H1 (cell line): Measurements from ENCODE around the gene COLEC12. TPM values are rescaled to one million over a fixed set of nuclear protein-coding genes. Genes with fewer than 3 reads are reported as not detected.

Experiments
- CTCF ChIA-PET: fragments of 300-600 bp; sonication (Branson Sonifier 250); formaldehyde crosslinking; loops from one replicate; lab custom pipeline; 2021; ENCODE audit not compliant: partially characterized antibody; lab: Charles Lee
- POLR2A ChIA-PET: fragments of 300-600 bp; sonication (Branson Sonifier 250); formaldehyde crosslinking; loops from one replicate; lab custom pipeline; 2021; ENCODE audit warnings: inconsistent platforms; ENCODE audit not compliant: partially characterized antibody; lab: Charles Lee
- DNase-seq, 2 experiments: peaks; one replicate each; pipeline versions ENCODE4 v3.0.0 to v3.0.0-alpha.2; 2010 to 2022; ENCODE audit warnings: low spot score in 2 of 2, low read depth in 1 of 2, mixed read lengths in 1 of 2
- FAIRE-seq: peaks from 2 replicates; lab custom pipeline; 2011; peaks lifted over from hg19 to GRCh38; lab: Jason Lieb, UNC
- H2AFZ ChIP-seq: 2 replicates; pipeline ENCODE4 v1.8.1; 2012; ENCODE audit warnings: low read length, inconsistent platforms
- H2AK5ac ChIP-seq: 2 replicates; pipeline ENCODE4 v1.6.1; 2013; ENCODE audit warnings: low read depth, low read length
- H2BK120ac ChIP-seq: replicated peaks from 2 replicates; pipeline ENCODE3; 2013; ENCODE audit warnings: low read depth, low read length, inconsistent platforms
- H2BK12ac ChIP-seq: 2 replicates; pipeline ENCODE4 v1.6.1; 2013; ENCODE audit warnings: low read depth, low read length
- H2BK15ac ChIP-seq: 2 replicates; pipeline ENCODE4 v1.6.1; 2013; ENCODE audit warnings: low read length
- H2BK20ac ChIP-seq: 2 replicates; pipeline ENCODE4 v1.6.1; 2013; ENCODE audit warnings: low read length
- H2BK5ac ChIP-seq: 2 replicates; pipeline ENCODE4 v1.6.1; 2013; ENCODE audit warnings: low read depth, low read length
- H3K14ac ChIP-seq: 2 replicates; pipeline ENCODE4 v1.6.1; 2013; ENCODE audit warnings: inconsistent platforms; ENCODE audit not compliant: insufficient read length
- H3K18ac ChIP-seq: 2 replicates; pipeline ENCODE4 v1.6.1; 2013; ENCODE audit warnings: low read length; ENCODE audit errors: extremely low read depth
- H3K23ac ChIP-seq: 2 replicates; pipeline ENCODE4 v1.6.1; 2013; ENCODE audit warnings: inconsistent platforms; ENCODE audit not compliant: insufficient read length
- H3K23me2 ChIP-seq: 2 replicates; pipeline ENCODE4 v1.6.1; 2013; ENCODE audit warnings: low read depth, low read length
- H3K27ac ChIP-seq: 2 replicates; pipeline ENCODE4 v1.6.1; 2011; ENCODE audit warnings: low read depth, low read length, inconsistent platforms
- H3K27me3 ChIP-seq, 4 experiments: replicated peaks in 1 of 4; 1 replicate in 1 of 4; 2 replicates in 3 of 4; pipeline versions ENCODE4 v1.6.1 to v1.8.1; 2011 to 2013; ENCODE audit warnings: low read length in 3 of 4, mild to moderate bottlenecking in 3 of 4, inconsistent platforms in 2 of 4, mixed read lengths in 2 of 4, moderate library complexity in 1 of 4; ENCODE audit not compliant: control insufficient read depth in 3 of 4, insufficient read depth in 3 of 4; ENCODE audit errors: extremely low read depth in 1 of 4
- H3K36me3 ChIP-seq, 4 experiments: 2 replicates each; pipeline versions ENCODE4 v1.6.1 to v1.8.1; 2011 to 2013; ENCODE audit warnings: mild to moderate bottlenecking in 4 of 4, low read length in 3 of 4, moderate library complexity in 2 of 4, control low read depth in 1 of 4, inconsistent platforms in 1 of 4; ENCODE audit not compliant: insufficient read depth in 4 of 4, control insufficient read depth in 2 of 4
- H3K4ac ChIP-seq: replicated peaks from 2 replicates; pipeline ENCODE3; 2013; ENCODE audit warnings: low read length, low read depth, mixed read lengths, inconsistent platforms; ENCODE audit not compliant: insufficient read length
- H3K4me1 ChIP-seq, 4 experiments: replicated peaks in 1 of 4; 1 replicate in 1 of 4; 2 replicates in 3 of 4; pipeline versions ENCODE4 v1.6.1 to v1.8.1; 2011 to 2013; ENCODE audit warnings: low read length in 3 of 4, inconsistent platforms in 2 of 4, mixed read lengths in 1 of 4; ENCODE audit not compliant: insufficient read depth in 4 of 4, control insufficient read depth in 3 of 4
- H3K4me2 ChIP-seq, 2 experiments: 2 replicates each; pipeline versions ENCODE4 v1.6.1 to v1.8.1; 2011 to 2013; ENCODE audit warnings: low read depth in 2 of 2, low read length in 2 of 2, control low read depth in 1 of 2, inconsistent platforms in 1 of 2, mild to moderate bottlenecking in 1 of 2; ENCODE audit not compliant: insufficient read depth in 1 of 2
- H3K4me3 ChIP-seq, 4 experiments: fragments of 200-600, 300-600 bp in 1 of 4; sonication (generic), shearing (Covaris generic), sonication (Bioruptor Twin) in 1 of 4; 2 replicates each; pipeline versions ENCODE4 v1.5.1 to v1.8.1; 2011 to 2016; ENCODE audit warnings: low read length in 4 of 4, low read depth in 3 of 4, control low read depth in 2 of 4, inconsistent platforms in 2 of 4, mild to moderate bottlenecking in 2 of 4, mixed read lengths in 1 of 4, moderate library complexity in 1 of 4; ENCODE audit not compliant: insufficient read depth in 2 of 4; ENCODE audit errors: extremely low read depth in 1 of 4
- H3K56ac ChIP-seq: replicated peaks from 2 replicates; pipeline ENCODE3; 2013; ENCODE audit warnings: low read depth, mild to moderate bottlenecking, mixed read lengths, low read length, inconsistent platforms; ENCODE audit not compliant: insufficient read length
- H3K79me1 ChIP-seq: 2 replicates; pipeline ENCODE4 v1.6.1; 2013; ENCODE audit warnings: low read depth, low read length, control low read depth
- H3K79me2 ChIP-seq, 2 experiments: 2 replicates each; pipeline versions ENCODE4 v1.6.1 to v1.8.1; 2012 to 2013; ENCODE audit warnings: low read length in 2 of 2, mild to moderate bottlenecking in 2 of 2, inconsistent platforms in 1 of 2; ENCODE audit not compliant: insufficient read depth in 2 of 2, control insufficient read depth in 1 of 2
- H3K9ac ChIP-seq, 4 experiments: replicated peaks in 1 of 4; 1 replicate in 1 of 4; 2 replicates in 3 of 4; pipeline versions ENCODE4 v1.6.1 to v1.8.1; 2011 to 2013; ENCODE audit warnings: low read depth in 3 of 4, low read length in 3 of 4, control low read depth in 2 of 4, mild to moderate bottlenecking in 2 of 4, moderate library complexity in 2 of 4, inconsistent platforms in 1 of 4; ENCODE audit errors: extremely low read depth in 1 of 4
- H3K9me3 ChIP-seq, 2 experiments: 2 replicates each; pipeline versions ENCODE4 v1.6.1 to v1.8.1; 2012 to 2013; ENCODE audit warnings: mild to moderate bottlenecking in 2 of 2, moderate library complexity in 2 of 2, control low read depth in 1 of 2, inconsistent platforms in 1 of 2, low read depth in 1 of 2, low read length in 1 of 2, mixed read lengths in 1 of 2; ENCODE audit not compliant: insufficient read depth in 2 of 2
- H4K20me1 ChIP-seq, 2 experiments: replicated peaks in 1 of 2; 2 replicates each; pipeline versions ENCODE3 to v1.8.1; 2011 to 2013; ENCODE audit warnings: inconsistent platforms in 2 of 2, low read length in 2 of 2, mild to moderate bottlenecking in 1 of 2; ENCODE audit not compliant: insufficient read depth in 2 of 2, control insufficient read depth in 1 of 2
- H4K5ac ChIP-seq: 2 replicates; pipeline ENCODE4 v1.6.1; 2013; ENCODE audit warnings: low read length, low read depth, mixed read lengths, inconsistent platforms; ENCODE audit not compliant: insufficient read length
- H4K8ac ChIP-seq: 2 replicates; pipeline ENCODE4 v1.8.0; 2013; ENCODE audit warnings: mild to moderate bottlenecking, moderate library complexity, low read length, inconsistent platforms; ENCODE audit not compliant: insufficient read depth; ENCODE audit errors: extremely low read depth
- H4K91ac ChIP-seq: replicated peaks from 2 replicates; pipeline ENCODE3; 2013; ENCODE audit warnings: low read length, mixed read lengths, inconsistent platforms; ENCODE audit not compliant: insufficient read length
- CHD1 ChIP-seq: IDR thresholded peaks from 2 replicates; pipeline ENCODE4 v1.6.1; 2012; ENCODE audit warnings: low read depth, low read length, improper control_type of control experiment
- CTCF ChIP-seq, 3 experiments: IDR thresholded peaks; 1 replicate in 2 of 3; 2 replicates in 1 of 3; pipeline versions ENCODE4 v1.5.1 to v1.6.1; 2011; ENCODE audit warnings: low read length in 3 of 3, mild to moderate bottlenecking in 3 of 3, inconsistent platforms in 2 of 3, low read depth in 1 of 3, moderate library complexity in 1 of 3; ENCODE audit not compliant: insufficient read depth in 1 of 3; ENCODE audit errors: control extremely low read depth in 1 of 3
- RBBP5 ChIP-seq: IDR thresholded peaks from 2 replicates; pipeline ENCODE4 v1.7.1; 2012; ENCODE audit warnings: low read depth, mild to moderate bottlenecking, inconsistent platforms, low read length, moderate library complexity, borderline replicate concordance
- SIN3A ChIP-seq, 2 experiments: IDR thresholded peaks in 1 of 2; conservative IDR thresholded peaks in 1 of 2; 2 replicates each; pipeline ENCODE4 v1.6.1; 2011 to 2012; ENCODE audit warnings: low read length in 2 of 2, improper control_type of control experiment in 1 of 2, low read depth in 1 of 2, mild to moderate bottlenecking in 1 of 2
- USF2 ChIP-seq: IDR thresholded peaks from 2 replicates; pipeline ENCODE4 v1.6.1; 2011; ENCODE audit warnings: low read length, improper control_type of control experiment
- WGBS, 2 experiments: shearing (Covaris generic) in 1 of 2; methylation state at CpG; one replicate each; pipeline versions ENCODE4 v1.1.6 to v1.1.7; 2013 to 2015; ENCODE audit warnings: low lambda C conversion rate in 2 of 2, mixed read lengths in 2 of 2, inconsistent platforms in 1 of 2, low coverage in 1 of 2, missing lambda C conversion rate in 1 of 2; ENCODE audit not compliant: insufficient replicate concordance in 2 of 2, insufficient coverage in 1 of 2, insufficient read length in 1 of 2; ENCODE audit errors: extremely low coverage in 1 of 2, missing lambda C conversion rate in 1 of 2; 5-methylcytosine and 5-hydroxymethylcytosine counted together
- polyA plus RNA-seq, 7 experiments: library from polyadenylated mRNA; depleted of rRNA in 3 of 7; stranded (reverse) in 5 of 7; unstranded in 2 of 7; fragments of >200 nt in 5 of 7; fragments of 200-250 nt in 2 of 7; gene quantifications; 1 replicate in 5 of 7; 2 replicates in 1 of 7; 4 replicates in 1 of 7; pipeline versions ENCODE4 v1.2.1 to v1.2.3, GENCODE V29; 2011 to 2013; ENCODE audit warnings: missing spikeins in 2 of 7, mixed read lengths in 2 of 7
- total RNA-seq: library from RNA; stranded (reverse); fragmentation: NEBNext Ultra II Directional; extraction: Animal tissue kit (Norgen Biotek cat#: 25700); gene quantifications from 2 replicates; pipeline ENCODE4 v1.2.1, GENCODE V29; 2021

COLEC12 gene
- total and polyA plus RNA-seq, 2 of the 8 experiments (the other 6 are each of a cell fraction or from before 2014, with no cell fraction given), result 0.44 to 2.3 TPM

GRCh38 chr18:323253-323622, 177.3 kb downstream of the COLEC12 start:
- H2BK20ac ChIP-seq, result no peak overlapping the region
- H3K79me1 ChIP-seq, result no peaks in the 10 kb centered on the region
- no peaks in the 10 kb centered on the region for H3K9me3 ChIP-seq
- POLR2A ChIA-PET, result interaction anchor here (0.6 kb wide), 1 partner anchor 173 kb away, joined by 3 read pairs; no protein-coding TSS in a partner anchor
- no peaks in the 10 kb centered on the region for H3K23me2 ChIP-seq
- H2BK5ac ChIP-seq, result no peak overlapping the region
- H3K56ac ChIP-seq, result no peak overlapping the region
- no peaks in the 10 kb centered on the region for H3K4me1 ChIP-seq
- no peak overlapping the region for H4K5ac ChIP-seq
- FAIRE-seq, result no peak
- H3K4me2 ChIP-seq, result no peak overlapping the region
- no peak overlapping the region for H3K23ac ChIP-seq
- no peaks in the 10 kb centered on the region for H3K36me3 ChIP-seq
- no peak overlapping the region for H3K27ac ChIP-seq
- no peak overlapping the region for H2BK15ac ChIP-seq
- TF ChIP-seq CTCF (IDR thresholded peaks at IDR 0.05; ENCODE audit: control extremely low read depth in 1 of 3, insufficient read depth in 1 of 3, low read depth in 1 of 3, low read length in 3 of 3) (no peak), CHD1 (no peak), RBBP5 (no peak), SIN3A (conservative IDR thresholded peaks at IDR 0.05 in 1 of 2, IDR thresholded peaks at IDR 0.05 in 1 of 2; ENCODE audit: low read depth in 1 of 2, low read length in 2 of 2) (no peak), USF2 (no peak)
- H2BK120ac ChIP-seq, result no peak overlapping the region
- no peak overlapping the region for H3K4me3 ChIP-seq
- no peak for DNase-seq
- WGBS, 2 experiments, result 82% methylated on average over 2 of the region's 2 CpGs; no CpG with 5 or more reads in 1 of the 2 experiments
- H4K20me1 ChIP-seq, result no peaks in the 10 kb centered on the region
- H2AFZ ChIP-seq, result no peak overlapping the region
- H3K27me3 ChIP-seq, result no peaks in the 10 kb centered on the region
- H2AK5ac ChIP-seq, result no peak overlapping the region
- H4K91ac ChIP-seq, result no peak overlapping the region
- no peak overlapping the region for H3K9ac ChIP-seq
- no peak overlapping the region for H3K18ac ChIP-seq
- H2BK12ac ChIP-seq, result no peak overlapping the region
- CTCF ChIA-PET, result interaction anchor here (1.4 kb wide), 2 partner anchors 10 to 23 kb away, joined by 3 to 5 read pairs; no protein-coding TSS in a partner anchor
- no peak overlapping the region for H3K4ac ChIP-seq
- H3K79me2 ChIP-seq, result no peaks in the 10 kb centered on the region
- H3K14ac ChIP-seq, result no peak overlapping the region
- no peak overlapping the region for H4K8ac ChIP-seq
